Activated T-helper 1 cell treated with anti-CD3 and anti-CD28 coated beads, Interleukin-12 subunit alpha, Interleukin-12 subunit beta, Interleukin-2, Interleukin-4 antibody, amounts not matched to agents 30 ng/mL and 10 ng/mL and 1 ng/mL, durations not matched to agents 14 hours and 24 hours and 36 hours (primary cell): ENCODE measurements around the gene ADPRS. TPM values are rescaled to one million over a fixed set of nuclear protein-coding genes. Genes with fewer than 3 reads are reported as not detected.

Source experiments
- DNase-seq: peaks from one replicate; pipeline ENCODE4 v3.0.0; 2021; ENCODE audit warnings: low spot score
- H3K27ac Mint-ChIP-seq: one replicate; pipeline ENCODE4 v1.8.0; 2021; ENCODE audit warnings: mild to moderate bottlenecking, mixed read lengths
- H3K27me3 Mint-ChIP-seq: one replicate; pipeline ENCODE4 v1.8.0; 2022; ENCODE audit warnings: mild to moderate bottlenecking, moderate library complexity, mixed read lengths; ENCODE audit not compliant: insufficient read depth
- H3K36me3 Mint-ChIP-seq: one replicate; pipeline ENCODE4 v1.8.0; 2021; ENCODE audit warnings: low read depth, mixed read lengths
- H3K4me1 Mint-ChIP-seq: one replicate; pipeline ENCODE4 v1.8.0; 2021; ENCODE audit warnings: low read depth, mixed read lengths
- H3K4me3 Mint-ChIP-seq: one replicate; pipeline ENCODE4 v1.8.0; 2021; ENCODE audit warnings: mild to moderate bottlenecking, moderate library complexity, mixed read lengths
- H3K9me3 Mint-ChIP-seq: one replicate; pipeline ENCODE4 v1.8.0; 2021; ENCODE audit warnings: mixed read lengths
- intact Hi-C: fragments of 100-400 bp; cut with micrococcal nuclease; formaldehyde crosslinking; loops from one replicate; pipeline ENCODE4 v1.15.1; 2024
- total RNA-seq: library from RNA; stranded (reverse); gene quantifications from 2 replicates; pipeline ENCODE4 v1.2.3, GENCODE V29; 2022

Gene ADPRS
- total RNA-seq, 1 donor from 2014 or later = 33.6 TPM

GRCh38 chr1:36122062-36123030 is 33.7 kb downstream of the ADPRS start:
- Mint-ChIP-seq H3K4me3 (no peak overlapping the region), H3K27ac (no peak overlapping the region), H3K9me3 (no peaks in the 10 kb centered on the region), H3K36me3 (no peaks in the 10 kb centered on the region), H3K4me1 (peaks cover 6% of the 10 kb centered on the region), H3K27me3 (peaks cover 29% of the 10 kb centered on the region)
- no peak for DNase-seq
- intact Hi-C loops = no loop called here

- Mint-ChIP-seq H3K27ac (no peak overlapping the region), H3K4me1 (peaks cover 6% of the 10 kb centered on the region), H3K27me3 (peaks cover 29% of the 10 kb centered on the region), H3K9me3 (no peaks in the 10 kb centered on the region), H3K4me3 (no peak overlapping the region), H3K36me3 (no peaks in the 10 kb centered on the region)
- no peak for DNase-seq
- intact Hi-C loops = no loop called here
Observed at GRCh38 chr1:36123356-36123755, 34.7 kb downstream of the ADPRS start.

GRCh38 chr1:36124404-36125128 is 35.9 kb downstream of the ADPRS start:
- no peak overlapping the region for H3K4me3 Mint-ChIP-seq
- DNase-seq = no peak
- peaks cover 6% of the 10 kb centered on the region for H3K4me1 Mint-ChIP-seq
- H3K27ac Mint-ChIP-seq = no peak overlapping the region
- peaks cover 32% of the 10 kb centered on the region for H3K27me3 Mint-ChIP-seq
- intact Hi-C loops = no loop called here
- no peaks in the 10 kb centered on the region for H3K36me3 Mint-ChIP-seq
- no peaks in the 10 kb centered on the region for H3K9me3 Mint-ChIP-seq

- intact Hi-C loops = no loop called here
Observed at GRCh38 chr1:36125129-36125991, 36.7 kb downstream of the ADPRS start, which contains the start of gene COL8A2. Gene COL8A2, minus strand, starts transcription at chr1:36125222. Its CDS starts 24,980 bp downstream, at chr1:36100242.

GRCh38 chr1:36126005-36126716 is 37.5 kb downstream of the ADPRS start:
- H3K9me3 Mint-ChIP-seq = no peaks in the 10 kb centered on the region
- no peak overlapping the region for H3K4me3 Mint-ChIP-seq

More at GRCh38 chr1:36125129-36125991, 36.7 kb downstream of the ADPRS start, which contains the start of gene COL8A2:
- Mint-ChIP-seq H3K4me1 (peaks cover 6% of the 10 kb centered on the region), H3K36me3 (no peaks in the 10 kb centered on the region), H3K27ac (no peak within 1 kb of the TSS), H3K27me3 (peaks cover 32% of the 10 kb centered on the region), H3K4me3 (no peak within 1 kb of the TSS), H3K9me3 (no peaks in the 10 kb centered on the region)
- no peak for DNase-seq

GRCh38 chr1:36126797-36127500 is 38.3 kb downstream of the ADPRS start:
- no peak for DNase-seq
- no peak overlapping the region for H3K4me3 Mint-ChIP-seq
- H3K9me3 Mint-ChIP-seq = no peaks in the 10 kb centered on the region
- H3K27me3 Mint-ChIP-seq = peaks cover 32% of the 10 kb centered on the region
- intact Hi-C loops = no loop called here
- peaks cover 6% of the 10 kb centered on the region for H3K4me1 Mint-ChIP-seq
- no peak overlapping the region for H3K27ac Mint-ChIP-seq
- H3K36me3 Mint-ChIP-seq = no peaks in the 10 kb centered on the region

More at GRCh38 chr1:36126005-36126716, 37.5 kb downstream of the ADPRS start:
- no peak for DNase-seq
- intact Hi-C loops = no loop called here
- Mint-ChIP-seq H3K4me1 (peaks cover 6% of the 10 kb centered on the region), H3K27me3 (peaks cover 32% of the 10 kb centered on the region), H3K27ac (no peak overlapping the region), H3K36me3 (no peaks in the 10 kb centered on the region)

- H3K36me3 Mint-ChIP-seq = no peaks in the 10 kb centered on the region
Observed at GRCh38 chr1:36128126-36128904, 39.6 kb downstream of the ADPRS start.

GRCh38 chr1:36128905-36129206 is 40.2 kb downstream of the ADPRS start:
- Mint-ChIP-seq H3K36me3 (no peaks in the 10 kb centered on the region), H3K27me3 (peaks cover 21% of the 10 kb centered on the region), H3K4me3 (no peak overlapping the region), H3K27ac (no peak overlapping the region), H3K9me3 (no peaks in the 10 kb centered on the region), H3K4me1 (no peaks in the 10 kb centered on the region)
- intact Hi-C loops = no loop called here
- no peak for DNase-seq

More at GRCh38 chr1:36128126-36128904, 39.6 kb downstream of the ADPRS start:
- no peak for DNase-seq
- Mint-ChIP-seq H3K27me3 (peaks cover 23% of the 10 kb centered on the region), H3K4me1 (peaks cover 5% of the 10 kb centered on the region), H3K27ac (no peak overlapping the region), H3K4me3 (no peak overlapping the region), H3K9me3 (no peaks in the 10 kb centered on the region)
- intact Hi-C loops = no loop called here

- Mint-ChIP-seq H3K4me1 (no peaks in the 10 kb centered on the region), H3K4me3 (no peak overlapping the region), H3K36me3 (no peaks in the 10 kb centered on the region), H3K27ac (no peak overlapping the region), H3K27me3 (peaks cover 3% of the 10 kb centered on the region), H3K9me3 (no peaks in the 10 kb centered on the region)
- DNase-seq = no peak
- intact Hi-C loops = no loop called here
Observed at GRCh38 chr1:36132029-36132428, 43.3 kb downstream of the ADPRS start.

- no peaks in the 10 kb centered on the region for H3K9me3 Mint-ChIP-seq
- intact Hi-C loops = no loop called here
Observed at GRCh38 chr1:36133484-36133883, 44.8 kb downstream of the ADPRS start.

GRCh38 chr1:36134031-36134430 is 45.3 kb downstream of the ADPRS start:
- peaks cover 3% of the 10 kb centered on the region for H3K27me3 Mint-ChIP-seq
- no peaks in the 10 kb centered on the region for H3K4me1 Mint-ChIP-seq
- intact Hi-C loops = loop anchor here (1.0 kb wide), 1 partner anchor 35 kb away; no protein-coding TSS in a partner anchor
- H3K27ac Mint-ChIP-seq = no peak overlapping the region
- H3K4me3 Mint-ChIP-seq = no peak overlapping the region
- no peak for DNase-seq
- no peaks in the 10 kb centered on the region for H3K9me3 Mint-ChIP-seq
- H3K36me3 Mint-ChIP-seq = peaks cover 5% of the 10 kb centered on the region

More at GRCh38 chr1:36133484-36133883, 44.8 kb downstream of the ADPRS start:
- H3K27me3 Mint-ChIP-seq = peaks cover 3% of the 10 kb centered on the region
- peaks cover 5% of the 10 kb centered on the region for H3K36me3 Mint-ChIP-seq
- no peaks in the 10 kb centered on the region for H3K4me1 Mint-ChIP-seq
- H3K27ac Mint-ChIP-seq = no peak overlapping the region
- DNase-seq = no peak
- no peak overlapping the region for H3K4me3 Mint-ChIP-seq
